ENCODE measurements around the gene VPS54.
A peak's percentile ranks its signal among the peaks of the same experiment; 100 is the strongest.

The VPS54 gene

GRCh38 chr2:63866009-63866709 lies 153.1 kb downstream of the VPS54 start:
- peaks cover 47% of the 10 kb centered on the region for H3K4me1 ChIP-seq (ENCODE audit: insufficient read depth, low read length)
- H3K36me3 ChIP-seq (ENCODE audit: insufficient read depth, low read length) = peaks cover 29% of the 10 kb centered on the region
- H3K9ac ChIP-seq (ENCODE audit: low read depth, low read length) = no peak overlapping the region
- H3K9me3 ChIP-seq (ENCODE audit: control insufficient read depth, insufficient read depth, low read length) = no peaks in the 10 kb centered on the region

GRCh38 chr2:63865159-63865799 lies 153.9 kb downstream of the VPS54 start:
- Histone ChIP-seq H3K4me1 (ENCODE audit: insufficient read depth, low read length) (peaks cover 47% of the 10 kb centered on the region), H3K36me3 (ENCODE audit: insufficient read depth, low read length) (peaks cover 35% of the 10 kb centered on the region), H3K9ac (ENCODE audit: low read depth, low read length) (no peak overlapping the region), H3K9me3 (ENCODE audit: control insufficient read depth, insufficient read depth, low read length) (no peaks in the 10 kb centered on the region)

GRCh38 chr2:63863707-63864106 lies 155.5 kb downstream of the VPS54 start:
- H3K9me3 ChIP-seq (ENCODE audit: control insufficient read depth, insufficient read depth, low read length) = no peaks in the 10 kb centered on the region
- peaks cover 43% of the 10 kb centered on the region for H3K4me1 ChIP-seq (ENCODE audit: insufficient read depth, low read length)
- H3K36me3 ChIP-seq (ENCODE audit: insufficient read depth, low read length) = peaks cover 41% of the 10 kb centered on the region
- no peak overlapping the region for H3K9ac ChIP-seq (ENCODE audit: low read depth, low read length)

GRCh38 chr2:63862806-63863205 lies 156.4 kb downstream of the VPS54 start:
- Histone ChIP-seq H3K36me3 (ENCODE audit: insufficient read depth, low read length) (peaks cover 45% of the 10 kb centered on the region), H3K9me3 (ENCODE audit: control insufficient read depth, insufficient read depth, low read length) (no peaks in the 10 kb centered on the region), H3K4me1 (ENCODE audit: insufficient read depth, low read length) (peaks cover 43% of the 10 kb centered on the region), H3K9ac (ENCODE audit: low read depth, low read length) (no peak overlapping the region)

- Histone ChIP-seq H3K4me1 (ENCODE audit: insufficient read depth, low read length) (peaks cover 40% of the 10 kb centered on the region), H3K9ac (ENCODE audit: low read depth, low read length) (no peak overlapping the region), H3K36me3 (ENCODE audit: insufficient read depth, low read length) (peaks cover 49% of the 10 kb centered on the region), H3K9me3 (ENCODE audit: control insufficient read depth, insufficient read depth, low read length) (no peaks in the 10 kb centered on the region)
Measured at GRCh38 chr2:63861220-63861822, 157.9 kb downstream of the VPS54 start.

GRCh38 chr2:63858291-63858690 lies 160.9 kb downstream of the VPS54 start:
- no peaks in the 10 kb centered on the region for H3K9me3 ChIP-seq (ENCODE audit: control insufficient read depth, insufficient read depth, low read length)
- H3K9ac ChIP-seq (ENCODE audit: low read depth, low read length) = no peak overlapping the region
- H3K36me3 ChIP-seq (ENCODE audit: insufficient read depth, low read length) = peaks cover 39% of the 10 kb centered on the region
- peaks cover 30% of the 10 kb centered on the region for H3K4me1 ChIP-seq (ENCODE audit: insufficient read depth, low read length)

GRCh38 chr2:63856303-63856603 lies 163.0 kb downstream of the VPS54 start:
- Histone ChIP-seq H3K9ac (ENCODE audit: low read depth, low read length) (no peak overlapping the region), H3K9me3 (ENCODE audit: control insufficient read depth, insufficient read depth, low read length) (no peaks in the 10 kb centered on the region), H3K4me1 (ENCODE audit: insufficient read depth, low read length) (peaks cover 37% of the 10 kb centered on the region), H3K36me3 (ENCODE audit: insufficient read depth, low read length) (peaks cover 25% of the 10 kb centered on the region)

- Histone ChIP-seq H3K9ac (ENCODE audit: low read depth, low read length) (no peak overlapping the region), H3K36me3 (ENCODE audit: insufficient read depth, low read length) (peaks cover 23% of the 10 kb centered on the region), H3K9me3 (ENCODE audit: control insufficient read depth, insufficient read depth, low read length) (no peaks in the 10 kb centered on the region), H3K4me1 (ENCODE audit: insufficient read depth, low read length) (peaks cover 43% of the 10 kb centered on the region)
Measured at GRCh38 chr2:63855418-63856302, 163.6 kb downstream of the VPS54 start.

GRCh38 chr2:63853527-63854310 lies 165.5 kb downstream of the VPS54 start:
- Histone ChIP-seq H3K4me1 (ENCODE audit: insufficient read depth, low read length) (peaks cover 45% of the 10 kb centered on the region), H3K9me3 (ENCODE audit: control insufficient read depth, insufficient read depth, low read length) (no peaks in the 10 kb centered on the region), H3K9ac (ENCODE audit: low read depth, low read length) (no peak overlapping the region), H3K36me3 (ENCODE audit: insufficient read depth, low read length) (peaks cover 13% of the 10 kb centered on the region)

- Histone ChIP-seq H3K9ac (ENCODE audit: low read depth, low read length) (no peak overlapping the region), H3K9me3 (ENCODE audit: control insufficient read depth, insufficient read depth, low read length) (no peaks in the 10 kb centered on the region), H3K36me3 (ENCODE audit: insufficient read depth, low read length) (peaks cover 5% of the 10 kb centered on the region; the same call in 1 of the 2 replicates), H3K4me1 (ENCODE audit: insufficient read depth, low read length) (peaks cover 45% of the 10 kb centered on the region)
Measured at GRCh38 chr2:63851691-63852311, 167.4 kb downstream of the VPS54 start.

- H3K9ac ChIP-seq (ENCODE audit: low read depth, low read length) = no peak overlapping the region; the same call in 1 of the 2 replicates
- peaks cover 45% of the 10 kb centered on the region for H3K4me1 ChIP-seq (ENCODE audit: insufficient read depth, low read length)
- H3K36me3 ChIP-seq (ENCODE audit: insufficient read depth, low read length) = peaks cover 2% of the 10 kb centered on the region; the same call in 1 of the 2 replicates
- H3K9me3 ChIP-seq (ENCODE audit: control insufficient read depth, insufficient read depth, low read length) = no peaks in the 10 kb centered on the region
Measured at GRCh38 chr2:63850649-63851048, 168.6 kb downstream of the VPS54 start.

- H3K9ac ChIP-seq (ENCODE audit: low read depth, low read length) = no peak overlapping the region
- H3K4me1 ChIP-seq (ENCODE audit: insufficient read depth, low read length) = peaks cover 45% of the 10 kb centered on the region
- H3K9me3 ChIP-seq (ENCODE audit: control insufficient read depth, insufficient read depth, low read length) = no peaks in the 10 kb centered on the region
- 0 out of 2 replicates have a peak, but pooled peaks cover 2% of the 10 kb centered on the region for H3K36me3 ChIP-seq (ENCODE audit: insufficient read depth, low read length)
Measured at GRCh38 chr2:63850204-63850571, 169.0 kb downstream of the VPS54 start.

GRCh38 chr2:63849381-63850203 lies 169.6 kb downstream of the VPS54 start:
- Histone ChIP-seq H3K9me3 (ENCODE audit: control insufficient read depth, insufficient read depth, low read length) (no peaks in the 10 kb centered on the region), H3K9ac (ENCODE audit: low read depth, low read length) (peak overlapping the region; percentile 39), H3K36me3 (ENCODE audit: insufficient read depth, low read length) (0 out of 2 replicates have a peak, but pooled peaks cover 2% of the 10 kb centered on the region), H3K4me1 (ENCODE audit: insufficient read depth, low read length) (peaks cover 42% of the 10 kb centered on the region)
